ENCODE results near the gene R3HCC1L. TPM values are rescaled to one million over a fixed set of nuclear protein-coding genes. Genes with fewer than 3 reads are reported as not detected.

R3HCC1L gene
- total and polyA plus RNA-seq, 9 of the 15 experiments (the other 6 are each of a cell fraction or from before 2014, with no cell fraction given): 9.1 to 17.8 (median 12.6) TPM

DNA sequence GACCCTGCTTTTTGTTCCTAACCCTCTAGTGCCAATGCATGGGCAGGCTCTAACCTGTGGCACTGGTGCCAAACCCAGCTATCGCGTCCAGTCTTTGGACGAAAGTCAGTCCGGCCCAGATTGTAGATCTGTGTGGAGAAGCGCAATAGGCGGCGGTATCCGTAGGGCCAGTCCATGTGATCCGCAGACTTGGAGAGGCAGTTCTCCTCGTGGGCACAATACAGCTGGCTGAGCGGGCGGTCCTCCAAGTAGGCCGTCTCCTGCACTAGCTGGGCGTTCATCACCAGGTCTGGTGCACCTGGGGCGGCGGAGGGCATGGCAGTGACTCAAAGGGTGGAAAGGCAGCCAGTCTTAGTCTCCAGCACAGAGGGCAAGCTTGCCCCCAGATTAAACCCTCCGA lies 119.0 kb downstream of the R3HCC1L start:
- TF ChIP-seq, protein P1, sequence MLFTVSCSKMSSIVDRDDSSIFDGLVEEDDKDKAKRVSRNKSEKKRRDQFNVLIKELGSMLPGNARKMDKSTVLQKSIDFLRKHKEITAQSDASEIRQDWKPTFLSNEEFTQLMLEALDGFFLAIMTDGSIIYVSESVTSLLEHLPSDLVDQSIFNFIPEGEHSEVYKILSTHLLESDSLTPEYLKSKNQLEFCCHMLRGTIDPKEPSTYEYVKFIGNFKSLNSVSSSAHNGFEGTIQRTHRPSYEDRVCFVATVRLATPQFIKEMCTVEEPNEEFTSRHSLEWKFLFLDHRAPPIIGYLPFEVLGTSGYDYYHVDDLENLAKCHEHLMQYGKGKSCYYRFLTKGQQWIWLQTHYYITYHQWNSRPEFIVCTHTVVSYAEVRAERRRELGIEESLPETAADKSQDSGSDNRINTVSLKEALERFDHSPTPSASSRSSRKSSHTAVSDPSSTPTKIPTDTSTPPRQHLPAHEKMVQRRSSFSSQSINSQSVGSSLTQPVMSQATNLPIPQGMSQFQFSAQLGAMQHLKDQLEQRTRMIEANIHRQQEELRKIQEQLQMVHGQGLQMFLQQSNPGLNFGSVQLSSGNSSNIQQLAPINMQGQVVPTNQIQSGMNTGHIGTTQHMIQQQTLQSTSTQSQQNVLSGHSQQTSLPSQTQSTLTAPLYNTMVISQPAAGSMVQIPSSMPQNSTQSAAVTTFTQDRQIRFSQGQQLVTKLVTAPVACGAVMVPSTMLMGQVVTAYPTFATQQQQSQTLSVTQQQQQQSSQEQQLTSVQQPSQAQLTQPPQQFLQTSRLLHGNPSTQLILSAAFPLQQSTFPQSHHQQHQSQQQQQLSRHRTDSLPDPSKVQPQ (CRISPR knock-in tag; IDR thresholded peaks at IDR 0.05; ENCODE audit: borderline replicate concordance): no peak
- peak; percentile 37; the same call in 1 of the 2 replicates for TF ChIP-seq POLR2G (IDR thresholded peaks at IDR 0.05; ENCODE audit: low read depth, low read length)
- Histone ChIP-seq H3K4me2 (ENCODE audit: insufficient read depth, low read length) (no peak overlapping the region), H3K27me3 (ENCODE audit: control insufficient read depth in 2 of 2, insufficient read depth in 2 of 2, low read length in 2 of 2) (no peaks in the 10 kb centered on the region), H3K4me3 (no peak overlapping the region), H3K9ac (ENCODE audit: insufficient read depth in 1 of 2, low read depth in 2 of 2, low read length in 2 of 2) (no peak overlapping the region; a peak in 1 of 4 replicates), H3K79me2 (ENCODE audit: control insufficient read depth, insufficient read depth, low read length) (no peaks in the 10 kb centered on the region), H3K27ac (ENCODE audit: extremely low read depth, low read depth, low read length) (no peak overlapping the region), H3K9me3 (replicated peaks; ENCODE audit: control insufficient read depth, insufficient read depth, low read depth, low read length) (no peaks in the 10 kb centered on the region), H3K4me1 (replicated peaks in 1 of 2; ENCODE audit: control insufficient read depth in 2 of 2, insufficient read depth in 2 of 2, low read length in 2 of 2) (no peaks in the 10 kb centered on the region), H4K20me1 (replicated peaks; ENCODE audit: control insufficient read depth, insufficient read depth, low read length) (no peaks in the 10 kb centered on the region), H2AFZ (ENCODE audit: low read depth, low read length) (no peak overlapping the region), H3K9me1 (ENCODE audit: control insufficient read depth, insufficient read depth, low read length) (no peaks in the 10 kb centered on the region), H3K36me3 (ENCODE audit: control insufficient read depth, insufficient read depth, low read length) (no peaks in the 10 kb centered on the region)
- FAIRE-seq (no peak), ATAC-seq (no peak), DNase-seq (ENCODE audit: extremely low read depth in 1 of 4, low spot score in 3 of 4) (no peak)
- intact Hi-C loops (cut with micrococcal nuclease) (no loop called here), in situ Hi-C loops (cut with MboI) (no loop called here)
- 79% methylated on average over 12 of the region's 17 CpGs for WGBS (ENCODE audit: insufficient coverage, low coverage, missing lambda C conversion rate)
- no TSS peak for BruUV-seq (replicated peaks)
- POLR2A ChIA-PET: interaction anchor here (1.5 kb wide), 1 partner anchor 17 kb away, joined by 3 read pairs; no protein-coding TSS in a partner anchor
- CTCF ChIA-PET (ENCODE audit: low intra/inter-chr PET ratio): no interaction called here
